Stimulated activated CD8-positive, alpha-beta memory T cell treated with anti-CD3 and anti-CD28 coated beads, Interleukin-12 subunit alpha, Interleukin-12 subunit beta, amount 100 ng/mL, for 4 hours (primary cell): ENCODE results near the gene GFRAL.
"Not testable (repeated sequence)": the region's sequence is repeated elsewhere in the genome, so short reads cannot be mapped to it uniquely, and the experiment has no call there.

ENCODE experiments used
- DNase-seq: peaks from one replicate; pipeline ENCODE4 v3.0.0-alpha.2; 2020; ENCODE audit warnings: low read depth

The GFRAL gene

GRCh38 chr6:55327169-55327568, at the start of gene GFRAL:
Gene GFRAL (plus strand): TSS chr6:55327469. CDS start chr6:55327555, 86 bp downstream.
- DNase-seq = no peak

GRCh38 chr6:55277646-55278045, 49.6 kb upstream of the GFRAL start:
- no peak for DNase-seq

GRCh38 chr6:55281215-55281614, 46.1 kb upstream of the GFRAL start:
- no peak for DNase-seq

- no peak for DNase-seq
These were observed 45.2 kb upstream of the GFRAL start for GRCh38 chr6:55282115-55282514.

- no peak for DNase-seq
These were observed 40.4 kb upstream of the GFRAL start for GRCh38 chr6:55286824-55287223.

- no peak for DNase-seq
These were observed 36.5 kb upstream of the GFRAL start for GRCh38 chr6:55290736-55291135.

- no peak for DNase-seq
These were observed 34.2 kb upstream of the GFRAL start for GRCh38 chr6:55293116-55293515.

- not testable (repeated sequence) for DNase-seq
These were observed 30.1 kb upstream of the GFRAL start for GRCh38 chr6:55297214-55297613.

- no peak for DNase-seq
These were observed 27.8 kb upstream of the GFRAL start for GRCh38 chr6:55299286-55299985.

GRCh38 chr6:55304747-55305146, 22.5 kb upstream of the GFRAL start:
- no peak for DNase-seq

GRCh38 chr6:55319961-55320695, 7.1 kb upstream of the GFRAL start:
- DNase-seq = no peak

- no peak for DNase-seq
These were observed 6.6 kb upstream of the GFRAL start for GRCh38 chr6:55320696-55321086.

GRCh38 chr6:55377150-55377549, 49.9 kb downstream of the GFRAL start:
- no peak for DNase-seq

- no peak for DNase-seq
These were observed 52.2 kb downstream of the GFRAL start for GRCh38 chr6:55379471-55379870.

- no peak for DNase-seq
These were observed 52.6 kb downstream of the GFRAL start for GRCh38 chr6:55379895-55380294.

- no peak for DNase-seq
These were observed 60.9 kb downstream of the GFRAL start for GRCh38 chr6:55388211-55388610.

GRCh38 chr6:55395871-55396270, 68.6 kb downstream of the GFRAL start:
- no peak for DNase-seq

- DNase-seq = no peak
These were observed 70.7 kb downstream of the GFRAL start for GRCh38 chr6:55397986-55398385.

GRCh38 chr6:55399351-55399750, 72.1 kb downstream of the GFRAL start:
- DNase-seq = no peak

GRCh38 chr6:55405474-55406235, 78.4 kb downstream of the GFRAL start:
- DNase-seq = no peak

GRCh38 chr6:55410674-55411073, 83.4 kb downstream of the GFRAL start:
- no peak for DNase-seq

- no peak for DNase-seq
These were observed 96.7 kb downstream of the GFRAL start for GRCh38 chr6:55423933-55424332.
